ENCODE results near the gene CLTCL1.

Gene CLTCL1

DNA sequence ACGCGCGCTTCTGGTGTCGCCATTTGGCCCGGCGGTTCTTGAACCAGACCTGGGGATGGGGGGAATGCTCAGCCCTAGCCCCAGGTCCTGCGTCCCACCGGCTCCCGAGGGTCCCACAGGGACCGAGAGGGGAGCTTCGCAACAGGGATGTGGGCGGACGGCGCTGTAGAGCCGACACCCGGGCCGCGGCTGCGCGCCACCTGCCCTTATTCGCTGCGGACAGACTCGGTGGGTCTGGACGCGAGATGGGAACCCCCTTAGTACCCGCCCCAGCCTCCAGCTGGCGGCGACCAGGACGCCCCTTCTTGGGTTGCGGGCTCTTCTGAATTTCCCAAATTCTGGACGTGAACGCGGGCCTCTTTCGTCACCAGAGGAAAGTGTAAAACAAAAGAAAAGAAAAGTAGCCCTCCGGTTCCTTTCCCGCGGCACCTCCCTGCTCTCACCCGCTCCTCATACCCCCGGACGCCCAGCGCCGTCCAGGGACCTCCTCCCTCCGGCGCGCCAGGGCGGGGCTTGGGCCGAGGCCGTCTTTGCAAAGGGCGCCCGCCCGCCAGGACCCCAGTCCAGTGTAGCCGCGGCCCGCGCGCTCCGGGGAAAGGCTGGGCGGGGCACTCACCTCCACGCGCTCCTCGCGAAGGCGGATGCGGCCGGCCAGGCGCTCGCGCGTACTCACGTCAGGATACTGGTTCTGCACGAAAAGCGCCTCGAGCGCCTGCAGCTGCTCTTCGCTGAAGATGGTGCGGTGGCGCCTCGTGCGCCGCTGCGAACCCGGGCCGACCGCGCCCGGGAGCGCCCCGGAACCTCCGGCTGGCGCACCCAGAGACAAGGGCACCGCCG lies 142.3 kb downstream of the CLTCL1 start:
- peak; percentile 25 for DNase-seq

DNA sequence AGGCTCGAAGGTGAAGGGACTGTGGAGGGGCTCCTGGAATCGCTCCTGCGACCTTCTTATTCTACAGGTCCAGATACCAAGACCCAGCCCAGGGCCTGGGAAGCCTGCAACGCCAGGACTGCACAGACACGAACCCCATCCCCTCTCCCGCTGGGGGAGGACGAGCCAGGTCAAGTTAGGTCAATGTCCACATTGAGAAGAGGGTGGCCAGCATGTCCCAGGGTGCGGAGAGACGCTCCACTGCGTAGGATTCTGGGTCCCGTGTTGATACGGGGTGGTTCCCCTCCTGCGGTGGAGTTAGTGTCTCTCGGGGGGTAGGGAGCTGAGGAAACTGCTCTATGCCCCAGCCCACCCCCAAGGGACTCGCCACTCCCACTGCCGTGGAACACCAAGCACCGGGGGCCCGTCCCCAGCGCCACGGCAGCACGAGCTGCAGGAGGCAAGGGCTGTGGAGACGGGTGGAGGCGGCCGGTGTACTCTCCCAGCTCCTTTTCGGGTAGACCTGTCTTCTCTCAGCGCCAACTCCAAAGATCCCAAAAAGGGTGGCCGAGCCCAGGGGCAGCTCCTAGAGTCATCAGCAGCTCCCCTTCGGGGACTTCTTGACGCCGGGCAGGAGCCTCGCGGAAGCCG lies 143.0 kb downstream of the CLTCL1 start:
- DNase-seq = no peak

DNA sequence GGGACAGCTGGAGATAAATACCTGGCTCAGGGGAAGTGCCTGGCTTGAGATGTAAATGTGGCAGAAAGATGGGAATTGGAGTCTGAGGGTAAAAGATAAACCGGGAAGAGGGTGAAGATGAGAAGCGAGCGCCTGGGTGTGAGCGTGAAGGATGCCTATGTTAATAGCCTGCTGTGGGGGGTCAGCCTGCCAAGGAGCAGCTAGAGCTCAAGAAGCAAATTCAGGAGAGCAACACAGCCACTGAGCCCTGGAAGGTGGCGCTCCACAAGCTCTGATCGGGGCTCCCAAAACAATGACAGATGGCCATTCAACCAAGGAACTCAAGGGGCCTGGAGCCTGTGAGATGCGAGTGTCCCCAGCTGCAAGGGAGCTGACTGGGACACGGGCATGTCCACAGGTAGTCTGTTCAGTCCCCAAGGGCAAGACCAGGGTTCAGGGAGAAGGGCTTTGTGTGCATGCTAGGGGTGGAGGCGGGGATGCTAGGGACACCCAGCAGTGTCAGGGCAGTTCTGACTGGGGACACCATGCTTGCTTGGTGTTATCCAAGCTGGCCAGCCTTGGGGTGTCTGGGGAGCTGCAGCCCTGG lies 144.2 kb downstream of the CLTCL1 start:
- DNase-seq = no peak

DNA sequence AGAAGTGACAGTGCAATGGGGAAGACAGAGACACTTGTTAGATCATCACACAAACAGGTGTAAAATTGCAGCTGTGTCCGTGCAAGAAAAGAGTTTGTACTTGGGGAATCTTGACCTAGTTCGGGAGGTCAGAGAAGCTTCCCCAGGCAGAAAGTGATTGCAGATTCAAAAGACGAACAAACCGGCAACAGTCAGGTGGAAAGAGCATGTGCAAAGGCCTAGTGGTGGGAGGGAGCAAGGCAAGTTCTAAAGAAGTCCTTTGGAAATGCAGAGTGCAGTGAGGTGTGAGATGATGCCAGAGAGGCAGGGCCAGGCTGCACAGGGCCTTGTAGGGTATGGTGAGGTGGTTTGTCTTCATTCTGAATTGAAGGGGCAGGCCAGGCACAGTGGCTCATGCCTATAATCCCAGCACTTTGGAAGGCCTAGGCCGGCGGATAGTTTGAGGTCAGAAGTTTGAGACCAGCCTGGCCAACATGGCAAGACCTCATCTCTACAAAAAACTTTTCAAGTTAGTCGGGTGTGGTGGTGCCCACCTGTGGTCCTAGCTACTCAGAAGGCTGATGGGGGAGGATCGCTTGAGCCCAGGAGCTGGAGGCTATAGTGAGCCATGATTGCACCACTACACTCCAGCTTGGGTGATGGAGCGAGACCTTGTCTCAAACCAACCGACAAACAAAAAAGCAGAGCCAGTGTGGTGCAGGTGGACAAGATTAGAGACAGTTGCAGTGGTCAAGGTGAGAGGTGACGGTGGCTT lies 145.1 kb downstream of the CLTCL1 start:
- no peak for DNase-seq

DNA sequence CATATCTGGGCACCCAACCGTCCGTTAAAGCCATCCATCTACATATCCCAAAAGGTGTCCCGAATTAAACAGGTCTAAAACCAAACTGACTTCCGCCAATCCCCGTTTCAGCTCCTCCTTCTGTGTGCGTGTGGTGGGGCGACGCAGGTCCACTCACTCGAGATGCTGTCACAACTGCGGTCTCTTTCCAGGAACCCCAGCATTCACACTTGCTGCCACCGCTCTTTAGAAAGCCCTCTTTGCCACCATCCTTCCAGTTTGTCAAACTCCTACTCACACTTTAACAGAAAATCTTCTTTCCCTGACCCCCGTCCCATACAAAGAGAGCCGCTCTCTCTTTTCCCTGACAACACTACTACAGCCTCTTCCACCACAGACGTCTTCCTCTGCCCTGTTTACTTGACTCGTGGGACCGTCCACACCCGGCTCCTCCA lies 147.5 kb downstream of the CLTCL1 start:
- no peak for DNase-seq

DNA sequence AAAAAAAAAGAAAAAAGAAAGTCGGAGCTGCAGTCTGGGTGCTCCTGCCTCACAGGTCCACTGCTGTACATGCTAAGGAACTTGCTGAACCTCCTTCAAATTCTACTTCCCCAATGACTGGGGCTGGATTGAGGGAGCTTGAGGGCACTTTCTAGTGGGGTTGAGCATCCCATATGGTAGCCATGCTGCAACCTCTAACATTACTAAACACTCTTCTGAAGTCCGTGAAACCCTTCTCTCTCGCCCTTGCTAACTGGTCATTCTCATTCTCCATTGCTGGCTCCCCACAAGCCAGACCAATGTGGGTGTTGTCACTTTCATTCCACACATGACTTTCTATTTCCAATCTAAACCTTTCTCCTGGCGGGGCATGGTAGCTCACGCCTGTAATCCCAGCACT lies 148.3 kb downstream of the CLTCL1 start:
- no peak for DNase-seq

DNA sequence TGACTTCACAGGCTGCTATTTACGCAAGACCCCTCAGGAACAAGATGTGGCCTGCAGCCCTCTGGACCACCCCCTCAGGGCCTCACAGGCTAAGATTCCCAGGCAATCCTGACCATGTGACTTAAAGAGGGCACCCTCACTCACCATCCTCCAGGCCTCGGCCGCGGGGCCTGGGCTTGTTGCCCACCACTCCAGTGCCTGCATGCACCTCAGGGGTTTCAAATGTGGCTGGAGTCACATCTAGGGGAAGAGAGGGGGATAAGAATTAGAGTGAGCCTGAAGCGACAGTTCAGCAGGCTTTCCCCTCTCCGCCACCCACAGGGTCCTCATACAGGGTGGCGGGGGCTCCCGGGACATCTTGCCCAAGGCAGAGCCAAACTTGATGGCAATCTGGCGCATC lies 149.1 kb downstream of the CLTCL1 start:
- no peak for DNase-seq

DNA sequence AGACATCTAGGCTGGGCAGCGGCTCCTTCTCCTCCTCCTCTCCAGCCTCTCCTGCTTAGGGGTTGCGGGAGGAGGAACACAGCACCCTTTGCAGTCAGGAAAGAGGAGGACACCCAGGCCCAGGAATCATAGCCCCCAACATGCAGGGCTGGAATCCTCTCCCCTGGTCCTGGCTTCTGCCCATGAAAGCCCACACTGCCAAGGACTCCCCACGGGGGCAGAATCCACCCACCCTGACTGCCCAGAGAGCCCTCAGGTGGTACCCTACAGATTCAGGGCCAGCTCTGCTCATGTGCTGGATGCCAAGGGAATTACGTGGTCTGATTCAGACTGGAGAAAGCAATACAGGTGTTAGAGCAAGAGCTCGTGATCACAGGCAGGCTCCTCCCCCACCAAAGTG lies 151.5 kb downstream of the CLTCL1 start:
- no peak for DNase-seq

DNA sequence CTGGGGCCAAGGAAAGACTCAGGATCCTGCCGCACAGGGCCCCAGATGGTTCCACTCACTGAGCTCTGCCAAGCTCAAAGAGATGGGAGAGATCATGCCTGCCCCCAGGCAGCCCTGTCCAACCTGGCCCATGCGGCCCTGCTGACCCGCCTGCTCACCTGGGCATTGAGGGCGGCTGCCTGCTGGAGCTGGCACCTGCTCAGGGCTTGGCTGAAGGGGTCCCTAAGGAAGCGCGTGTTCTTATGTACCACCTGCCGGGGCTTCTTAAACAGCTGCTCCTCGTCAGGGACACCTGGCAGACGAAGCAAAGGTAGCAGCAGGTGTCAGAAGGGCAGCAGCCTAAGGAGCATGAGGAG lies 152.5 kb downstream of the CLTCL1 start:
- no peak for DNase-seq

DNA sequence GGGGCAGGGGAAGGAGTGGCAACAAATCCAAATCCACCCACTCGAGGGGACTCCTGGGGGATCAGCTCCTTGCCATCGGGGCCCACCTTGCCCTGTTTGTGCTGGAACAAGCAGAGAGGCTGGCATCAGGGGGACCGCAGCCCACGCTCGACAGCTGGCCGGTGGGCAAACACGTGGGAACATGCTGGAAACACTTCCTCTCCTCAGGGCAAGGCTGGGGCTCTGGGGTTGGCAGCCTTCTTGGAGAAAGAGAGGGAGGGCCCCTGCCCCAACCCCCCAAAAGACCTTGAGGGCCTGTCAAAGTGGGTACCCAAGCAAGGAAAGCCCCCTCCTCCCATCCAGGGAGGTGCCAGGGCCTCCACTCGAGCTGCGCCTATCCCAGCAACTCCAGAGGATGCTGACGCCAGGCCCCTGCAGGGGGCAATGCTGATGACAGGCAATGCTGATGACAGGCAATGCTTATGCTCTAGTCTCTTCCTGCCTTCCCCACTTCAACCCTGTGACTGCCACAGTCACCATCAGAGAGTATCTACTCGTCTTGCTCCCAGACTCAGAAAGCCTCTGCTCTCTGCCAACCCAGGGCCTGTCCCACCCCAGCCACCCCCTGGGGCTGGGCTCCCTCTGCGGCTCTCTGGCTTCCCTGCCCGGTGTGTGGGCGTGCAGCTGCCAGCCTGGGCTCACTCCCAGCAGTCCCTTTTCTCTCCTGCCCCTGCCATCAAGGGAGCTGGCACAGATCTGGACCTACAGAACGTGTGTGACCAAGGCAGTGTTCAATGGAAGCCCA lies 153.1 kb downstream of the CLTCL1 start:
- DNase-seq = no peak

DNA sequence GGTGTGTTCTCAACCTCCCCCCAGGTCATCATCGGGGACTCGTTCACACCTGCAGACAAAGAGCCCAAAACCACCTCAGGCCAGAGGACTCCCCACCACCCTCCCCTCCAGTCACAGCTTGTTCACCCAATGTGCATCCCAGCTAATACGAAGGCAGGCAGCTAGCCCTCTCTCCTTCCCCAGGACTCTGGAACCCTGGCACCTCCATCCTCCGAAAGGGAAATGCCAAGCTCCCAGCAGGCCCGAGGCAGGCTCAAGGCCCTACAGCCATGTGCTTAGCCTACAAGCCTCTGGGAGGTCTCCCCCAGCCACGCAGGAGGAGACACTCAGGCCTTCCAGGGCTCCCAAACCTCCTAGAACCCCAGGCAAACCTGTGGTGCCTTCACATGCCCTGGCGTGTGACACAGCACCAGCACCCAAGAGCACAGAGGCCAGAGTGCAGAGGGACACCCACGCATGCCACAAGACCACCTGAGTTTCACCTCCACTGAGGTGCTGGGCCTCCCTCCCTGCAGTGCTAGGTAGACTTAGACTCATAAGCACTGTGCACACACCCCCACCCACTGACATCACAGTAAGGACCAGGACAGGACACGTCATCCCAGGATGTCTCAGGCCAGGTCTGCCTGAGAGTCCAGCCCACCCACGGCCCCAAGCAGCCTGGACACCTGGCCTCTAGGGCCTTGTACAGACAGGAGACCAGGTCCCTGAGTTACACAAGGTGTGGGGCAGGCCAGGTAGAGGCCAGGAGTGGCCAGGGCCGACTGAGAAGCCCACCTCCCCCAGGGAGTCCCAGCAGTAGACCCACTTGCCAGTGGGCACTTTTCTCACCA lies 153.9 kb downstream of the CLTCL1 start:
- no peak for DNase-seq

DNA sequence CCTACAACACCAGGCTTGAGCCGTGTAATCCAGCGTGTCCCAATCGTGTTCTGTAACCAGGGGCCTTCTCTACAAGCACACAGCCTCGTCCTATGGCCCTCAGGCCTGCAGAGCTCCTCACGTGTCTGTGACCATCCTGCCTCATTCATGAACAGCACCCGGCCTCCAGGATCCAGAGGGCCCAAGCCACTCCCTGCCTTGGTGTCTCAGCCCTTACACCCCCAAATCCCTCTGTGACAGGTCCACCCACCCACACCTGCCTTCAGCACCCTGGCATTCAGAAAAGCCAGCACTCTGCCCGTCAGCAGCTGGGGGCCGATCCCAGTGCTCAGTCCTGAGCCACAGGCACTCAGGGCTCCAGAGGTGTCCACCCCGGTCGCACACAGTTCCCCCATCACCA lies 154.6 kb downstream of the CLTCL1 start:
- no peak for DNase-seq

DNA sequence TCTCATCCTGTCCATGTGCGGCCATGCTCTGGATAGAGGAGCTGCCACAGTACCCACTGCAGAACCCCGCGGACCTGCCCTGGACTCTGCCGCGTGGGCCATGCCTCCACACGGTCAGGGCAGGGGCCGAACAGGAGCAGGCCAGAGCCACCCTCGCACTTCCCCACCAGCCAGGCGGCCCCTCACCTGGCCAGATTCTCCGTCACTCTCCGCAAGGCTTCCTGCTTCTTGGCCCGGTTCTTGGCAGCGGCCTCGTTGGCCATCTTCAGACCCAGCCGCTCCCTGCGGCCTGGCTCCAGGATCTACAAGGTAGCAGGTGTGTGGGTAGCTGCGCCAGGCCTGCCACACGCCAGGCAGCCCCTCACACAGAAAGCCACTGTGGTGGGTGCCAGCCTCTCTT lies 156.6 kb downstream of the CLTCL1 start:
- no peak for DNase-seq

DNA sequence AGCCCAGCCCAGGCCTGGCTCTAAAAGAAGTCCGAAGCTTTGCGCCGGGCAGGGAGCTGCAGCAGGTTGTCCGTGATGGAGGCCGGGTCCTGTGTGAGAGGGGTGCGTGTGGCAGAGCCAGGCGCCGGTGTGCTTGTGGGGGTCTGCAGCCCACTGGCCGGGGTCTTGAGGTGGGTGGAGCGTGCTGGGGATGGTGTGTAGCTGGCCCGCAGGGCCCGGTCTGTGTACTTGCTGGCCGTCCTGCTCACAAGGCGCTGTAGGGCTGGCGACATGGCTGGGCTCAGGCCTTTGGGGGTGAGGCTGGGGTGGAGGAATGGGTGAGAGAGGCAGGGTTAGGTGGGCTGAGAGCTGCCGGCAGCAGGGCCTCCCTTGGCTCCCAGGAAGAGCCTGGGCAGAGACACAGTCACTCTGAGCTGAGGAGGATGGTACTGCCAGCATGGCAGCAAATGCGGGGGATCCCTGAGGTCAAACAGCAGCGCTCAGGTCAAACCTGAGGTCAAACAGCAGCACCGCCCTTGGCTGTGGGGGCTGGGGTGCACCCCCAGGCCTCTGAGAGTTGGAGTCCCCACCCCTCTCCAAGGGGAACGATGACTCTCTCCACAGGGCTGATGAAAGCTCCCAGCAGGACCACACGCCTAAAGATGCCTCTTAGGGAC lies 157.2 kb downstream of the CLTCL1 start:
- no peak for DNase-seq

DNA sequence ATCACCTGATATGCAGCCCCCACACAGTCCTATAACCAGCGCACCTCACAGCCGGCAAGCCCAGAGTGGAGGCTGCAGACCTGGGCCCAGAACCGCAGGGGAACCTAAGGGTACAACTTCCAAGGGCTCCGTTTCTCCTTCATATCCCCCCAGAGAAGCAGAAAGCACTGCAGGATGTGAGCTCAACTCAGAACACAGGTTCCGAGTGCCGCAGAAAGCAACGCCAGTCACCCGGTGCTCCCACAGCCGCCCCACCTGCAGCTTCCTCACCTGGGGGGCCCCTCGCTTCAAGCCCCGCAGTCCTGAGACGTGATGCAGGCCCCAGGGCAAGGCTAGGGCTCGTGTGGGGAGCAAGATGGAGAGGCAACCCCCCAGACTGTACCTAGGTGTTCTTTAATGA lies 158.0 kb downstream of the CLTCL1 start:
- DNase-seq = no peak

DNA sequence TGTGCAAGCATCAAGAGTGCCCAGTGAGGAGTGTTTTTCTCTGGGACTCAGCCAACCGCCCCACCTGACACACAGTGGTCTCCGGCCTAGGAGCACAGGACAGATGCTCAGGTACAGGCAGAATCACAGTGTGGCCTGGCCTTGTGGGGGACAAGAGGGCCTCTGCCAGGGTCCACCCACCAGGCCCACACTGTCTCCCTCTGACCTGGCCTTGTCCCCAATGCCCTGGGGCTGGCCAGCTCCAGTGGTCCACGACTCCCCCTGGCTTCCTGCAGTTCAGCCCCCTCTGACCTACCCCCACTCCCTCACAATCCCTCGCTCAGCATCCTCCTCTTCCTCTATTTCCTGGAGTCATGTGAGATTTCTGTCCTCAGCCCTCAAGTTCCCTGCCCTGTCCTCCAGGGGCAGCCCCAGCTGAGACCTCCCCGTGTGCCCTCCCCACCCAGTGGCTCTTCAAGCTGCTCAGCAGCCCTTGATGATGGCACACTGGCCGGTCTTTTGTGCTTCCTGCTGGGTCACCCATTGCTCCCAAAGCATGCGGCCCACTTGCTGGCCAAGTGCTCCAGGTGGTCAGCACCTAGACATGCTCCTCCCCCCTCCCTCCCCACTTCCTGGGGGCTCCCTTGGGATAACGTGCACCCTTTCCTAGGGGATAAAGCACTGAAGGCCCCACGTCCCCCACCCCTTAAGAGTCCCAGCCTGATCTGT lies 158.7 kb downstream of the CLTCL1 start:
- DNase-seq = no peak

DNA sequence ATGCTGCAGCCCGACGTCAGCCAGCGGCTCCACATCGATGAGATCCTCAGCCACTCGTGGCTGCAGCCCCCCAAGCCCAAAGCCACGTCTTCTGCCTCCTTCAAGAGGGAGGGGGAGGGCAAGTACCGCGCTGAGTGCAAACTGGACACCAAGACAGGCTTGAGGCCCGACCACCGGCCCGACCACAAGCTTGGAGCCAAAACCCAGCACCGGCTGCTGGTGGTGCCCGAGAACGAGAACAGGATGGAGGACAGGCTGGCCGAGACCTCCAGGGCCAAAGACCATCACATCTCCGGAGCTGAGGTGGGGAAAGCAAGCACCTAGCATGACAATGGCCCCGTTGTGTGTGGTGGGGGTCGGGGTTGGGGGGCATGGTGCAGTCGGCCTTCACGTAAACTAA lies 159.4 kb downstream of the CLTCL1 start:
- no peak for DNase-seq

DNA sequence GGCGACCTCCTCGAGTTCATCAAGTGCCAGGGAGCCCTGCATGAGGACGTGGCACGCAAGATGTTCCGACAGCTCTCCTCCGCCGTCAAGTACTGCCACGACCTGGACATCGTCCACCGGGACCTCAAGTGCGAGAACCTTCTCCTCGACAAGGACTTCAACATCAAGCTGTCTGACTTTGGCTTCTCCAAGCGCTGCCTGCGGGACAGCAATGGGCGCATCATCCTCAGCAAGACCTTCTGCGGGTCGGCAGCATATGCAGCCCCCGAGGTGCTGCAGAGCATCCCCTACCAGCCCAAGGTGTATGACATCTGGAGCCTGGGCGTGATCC lies 159.9 kb downstream of the CLTCL1 start:
- no peak for DNase-seq

DNA sequence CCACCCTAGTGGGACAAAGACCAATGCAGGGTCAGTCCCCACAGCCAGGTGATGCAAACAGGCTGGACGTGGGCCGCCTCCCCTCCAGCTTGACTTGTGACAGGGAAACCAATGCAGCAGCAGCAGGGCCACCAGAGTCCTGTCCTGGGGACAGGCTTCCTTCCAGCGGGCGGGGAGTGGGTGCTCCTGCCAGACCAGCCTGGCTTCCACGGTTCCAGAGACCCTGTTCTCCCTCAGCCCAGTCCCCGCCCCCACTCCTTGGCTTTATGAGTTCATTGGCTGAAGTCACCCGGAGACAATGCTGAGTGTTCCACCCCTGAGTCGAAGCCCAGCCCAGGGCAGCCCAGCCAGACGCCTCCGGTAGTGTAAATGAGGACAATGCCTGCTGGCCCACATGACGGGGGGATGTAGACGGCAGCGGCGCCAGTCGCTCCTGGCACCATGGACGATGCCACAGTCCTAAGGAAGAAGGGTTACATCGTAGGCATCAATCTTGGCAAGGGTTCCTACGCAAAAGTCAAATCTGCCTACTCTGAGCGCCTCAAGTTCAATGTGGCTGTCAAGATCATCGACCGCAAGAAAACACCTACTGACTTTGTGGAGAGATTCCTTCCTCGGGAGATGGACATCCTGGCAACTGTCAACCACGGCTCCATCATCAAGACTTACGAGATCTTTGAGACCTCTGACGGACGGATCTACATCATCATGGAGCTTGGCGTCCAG lies 160.4 kb downstream of the CLTCL1 start, which contains the start of gene TSSK2:
Gene TSSK2, plus strand, starts transcription at position 350 of the 726 bp plus-strand sequence. Its CDS starts 92 bp downstream, at position 442.
- no peak for DNase-seq

DNA sequence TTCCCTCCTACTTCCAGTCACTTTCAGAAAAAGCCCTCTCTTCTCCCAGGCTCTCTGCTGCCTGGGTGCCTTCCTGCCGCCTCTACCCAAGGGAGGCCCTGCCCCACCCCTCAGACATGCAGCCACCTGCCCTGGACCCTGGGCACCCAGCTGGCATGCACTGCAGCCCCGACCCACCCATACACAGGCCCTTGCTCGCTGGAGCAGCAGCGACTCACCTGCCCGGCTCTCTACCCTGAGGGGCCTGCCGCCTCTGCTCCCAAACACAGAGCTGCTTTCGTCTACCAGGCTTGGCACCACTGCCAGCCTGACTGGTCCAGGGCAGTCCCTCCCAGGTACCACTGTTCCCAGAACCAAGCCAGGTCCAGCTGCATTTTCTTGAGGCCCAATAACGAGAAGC lies 161.6 kb downstream of the CLTCL1 start:
- no peak for DNase-seq

Measured in T-helper 9 cell (primary cell).